PFSK-1 (cell line): ENCODE results near the gene MRTFB.

ENCODE experiments used
- FOXP2 ChIP-seq: optimal IDR thresholded peaks from 2 replicates; pipeline ENCODE3; 2011; ENCODE audit warnings: borderline replicate concordance, control low read depth, inconsistent platforms; ENCODE audit not compliant: insufficient read depth; ENCODE audit errors: extremely low read length, extremely low read depth
- POLR2AphosphoS5 ChIP-seq: IDR thresholded peaks from 2 replicates; pipeline ENCODE4 v1.6.1; 2012; ENCODE audit warnings: low read depth, mild to moderate bottlenecking, control low read depth, low read length, moderate library complexity
- SIN3A ChIP-seq: IDR thresholded peaks from 2 replicates; pipeline ENCODE4 v1.6.1; 2012; ENCODE audit warnings: mild to moderate bottlenecking, low read length, moderate library complexity, borderline replicate concordance; ENCODE audit not compliant: insufficient read depth
- TAF1 ChIP-seq: IDR thresholded peaks from 2 replicates; pipeline ENCODE4 v1.6.1; 2012; ENCODE audit warnings: low read length, control low read depth, borderline replicate concordance; ENCODE audit not compliant: insufficient read depth
- TF ChIP-seq, protein P1 (sequence below), 2 experiments: IDR thresholded peaks; 2 replicates each; pipeline versions ENCODE4 v1.6.1 to v1.8.0; 2011 to 2012; ENCODE audit warnings: low read depth in 2 of 2, low read length in 2 of 2, control low read depth in 1 of 2, inconsistent platforms in 1 of 2, mild to moderate bottlenecking in 1 of 2, moderate library complexity in 1 of 2; ENCODE audit not compliant: insufficient read depth in 1 of 2

MRTFB gene

DNA sequence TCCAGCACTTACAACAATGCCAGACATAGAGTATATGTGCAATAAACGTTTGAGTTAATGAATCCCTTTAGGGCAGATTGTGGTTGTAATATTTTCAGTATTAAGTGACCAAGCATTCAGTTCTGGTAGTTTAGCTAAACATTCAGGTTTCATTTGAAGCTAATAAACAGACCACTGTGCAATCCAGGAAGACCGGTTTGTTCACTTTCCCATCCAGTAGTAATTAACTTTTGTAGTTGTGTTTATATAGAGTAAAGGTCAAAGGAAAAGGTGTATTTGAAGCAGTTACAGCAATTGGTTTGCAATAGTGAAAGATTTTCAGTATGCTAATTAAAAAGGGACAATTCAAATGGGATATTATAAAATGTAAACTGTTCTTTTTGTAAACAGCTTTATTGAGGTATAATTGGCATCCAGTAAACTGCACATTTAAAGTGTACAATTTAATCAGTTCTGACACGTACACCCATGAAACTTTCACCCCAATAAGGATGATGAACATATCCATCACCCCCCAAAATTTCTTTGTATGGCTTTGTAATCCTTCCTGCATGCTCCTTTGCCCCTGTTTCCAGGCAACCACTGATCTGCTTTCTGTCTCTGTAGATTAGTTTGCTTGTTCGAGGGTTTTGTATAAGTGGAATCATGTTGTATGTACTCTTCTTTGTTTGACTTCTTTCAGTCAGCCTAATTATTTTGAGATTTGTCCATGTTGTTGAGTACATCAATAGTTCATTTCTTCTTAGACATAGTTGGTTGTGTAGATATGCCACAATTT, 26.3 kb downstream of the MRTFB start:
- no peak for TF ChIP-seq SIN3A
- no peak for TF ChIP-seq TAF1

DNA sequence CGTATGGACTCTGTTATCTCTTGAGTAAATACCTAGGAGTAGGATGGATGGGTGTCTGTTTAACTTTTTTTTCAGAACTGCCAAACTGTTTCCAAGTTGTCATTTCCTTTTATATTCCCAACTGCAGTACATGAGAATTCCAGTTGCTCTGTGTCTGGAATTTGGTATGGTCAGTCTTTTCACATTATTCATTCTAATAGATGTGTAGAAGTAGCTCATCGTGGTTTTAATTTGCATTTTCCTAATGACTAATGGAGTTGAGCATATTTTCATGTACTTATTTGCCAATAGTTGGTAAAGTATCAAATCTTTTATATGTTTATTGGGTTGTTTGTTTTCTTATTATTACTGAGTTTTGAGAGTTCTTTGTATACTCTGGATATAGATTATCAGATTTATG, 27.0 kb downstream of the MRTFB start:
- no peak for TF ChIP-seq SIN3A
- TF ChIP-seq, protein P1, sequence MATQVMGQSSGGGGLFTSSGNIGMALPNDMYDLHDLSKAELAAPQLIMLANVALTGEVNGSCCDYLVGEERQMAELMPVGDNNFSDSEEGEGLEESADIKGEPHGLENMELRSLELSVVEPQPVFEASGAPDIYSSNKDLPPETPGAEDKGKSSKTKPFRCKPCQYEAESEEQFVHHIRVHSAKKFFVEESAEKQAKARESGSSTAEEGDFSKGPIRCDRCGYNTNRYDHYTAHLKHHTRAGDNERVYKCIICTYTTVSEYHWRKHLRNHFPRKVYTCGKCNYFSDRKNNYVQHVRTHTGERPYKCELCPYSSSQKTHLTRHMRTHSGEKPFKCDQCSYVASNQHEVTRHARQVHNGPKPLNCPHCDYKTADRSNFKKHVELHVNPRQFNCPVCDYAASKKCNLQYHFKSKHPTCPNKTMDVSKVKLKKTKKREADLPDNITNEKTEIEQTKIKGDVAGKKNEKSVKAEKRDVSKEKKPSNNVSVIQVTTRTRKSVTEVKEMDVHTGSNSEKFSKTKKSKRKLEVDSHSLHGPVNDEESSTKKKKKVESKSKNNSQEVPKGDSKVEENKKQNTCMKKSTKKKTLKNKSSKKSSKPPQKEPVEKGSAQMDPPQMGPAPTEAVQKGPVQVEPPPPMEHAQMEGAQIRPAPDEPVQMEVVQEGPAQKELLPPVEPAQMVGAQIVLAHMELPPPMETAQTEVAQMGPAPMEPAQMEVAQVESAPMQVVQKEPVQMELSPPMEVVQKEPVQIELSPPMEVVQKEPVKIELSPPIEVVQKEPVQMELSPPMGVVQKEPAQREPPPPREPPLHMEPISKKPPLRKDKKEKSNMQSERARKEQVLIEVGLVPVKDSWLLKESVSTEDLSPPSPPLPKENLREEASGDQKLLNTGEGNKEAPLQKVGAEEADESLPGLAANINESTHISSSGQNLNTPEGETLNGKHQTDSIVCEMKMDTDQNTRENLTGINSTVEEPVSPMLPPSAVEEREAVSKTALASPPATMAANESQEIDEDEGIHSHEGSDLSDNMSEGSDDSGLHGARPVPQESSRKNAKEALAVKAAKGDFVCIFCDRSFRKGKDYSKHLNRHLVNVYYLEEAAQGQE (IDR thresholded peaks at IDR 0.05; ENCODE audit: insufficient read depth in 1 of 2, low read depth in 2 of 2, low read length in 2 of 2) = no peak
- TF ChIP-seq FOXP2 = no peak
- TF ChIP-seq POLR2AphosphoS5 = no peak
- TF ChIP-seq TAF1 = no peak

DNA sequence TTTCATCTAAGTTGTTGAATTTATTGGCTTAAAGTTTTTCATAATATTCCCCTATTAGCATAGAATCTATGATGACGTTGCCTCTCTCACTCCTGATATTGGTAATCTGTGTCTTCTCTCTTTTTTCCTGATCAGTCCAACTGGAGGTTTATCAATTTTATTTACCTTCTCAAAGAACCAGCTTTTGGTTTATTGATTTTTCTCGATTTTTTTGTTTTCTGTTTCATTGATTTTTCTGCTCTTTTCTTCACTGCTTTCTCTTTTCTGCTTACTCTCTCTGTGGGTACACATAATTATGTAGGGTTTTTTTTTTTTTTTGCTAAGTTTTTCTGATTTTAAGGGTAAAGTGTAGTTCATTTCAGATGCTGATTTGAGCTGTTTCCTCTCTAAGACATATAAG, 29.7 kb downstream of the MRTFB start:
- TF ChIP-seq TAF1 (no peak), POLR2AphosphoS5 (no peak), FOXP2 (no peak), SIN3A (no peak)
- TF ChIP-seq, protein P1 (IDR thresholded peaks at IDR 0.05; ENCODE audit: insufficient read depth in 1 of 2, low read depth in 2 of 2, low read length in 2 of 2) = no peak

DNA sequence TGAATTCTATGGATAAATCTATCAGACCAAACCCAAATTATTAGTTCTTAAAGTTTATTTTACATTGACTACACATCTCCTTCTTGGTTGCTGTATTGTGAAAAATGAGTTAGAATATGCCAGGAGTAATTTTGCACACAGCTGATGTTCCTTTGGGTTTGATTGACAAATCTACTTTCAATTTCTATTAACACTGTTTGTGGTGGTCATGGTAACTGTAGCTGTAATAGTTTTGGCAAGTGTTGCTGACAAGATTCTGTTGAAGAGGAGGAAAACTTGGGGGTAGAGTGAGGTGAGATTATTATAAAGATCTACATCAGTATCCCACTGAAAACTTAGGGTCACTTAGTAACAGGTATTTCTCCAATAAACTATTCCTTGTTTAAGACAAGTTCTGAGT, 30.3 kb downstream of the MRTFB start:
- no peak for TF ChIP-seq POLR2AphosphoS5
- TF ChIP-seq, protein P1 (IDR thresholded peaks at IDR 0.05; ENCODE audit: insufficient read depth in 1 of 2, low read depth in 2 of 2, low read length in 2 of 2) = no peak
- no peak for TF ChIP-seq TAF1
- TF ChIP-seq FOXP2 = no peak
- TF ChIP-seq SIN3A = no peak

DNA sequence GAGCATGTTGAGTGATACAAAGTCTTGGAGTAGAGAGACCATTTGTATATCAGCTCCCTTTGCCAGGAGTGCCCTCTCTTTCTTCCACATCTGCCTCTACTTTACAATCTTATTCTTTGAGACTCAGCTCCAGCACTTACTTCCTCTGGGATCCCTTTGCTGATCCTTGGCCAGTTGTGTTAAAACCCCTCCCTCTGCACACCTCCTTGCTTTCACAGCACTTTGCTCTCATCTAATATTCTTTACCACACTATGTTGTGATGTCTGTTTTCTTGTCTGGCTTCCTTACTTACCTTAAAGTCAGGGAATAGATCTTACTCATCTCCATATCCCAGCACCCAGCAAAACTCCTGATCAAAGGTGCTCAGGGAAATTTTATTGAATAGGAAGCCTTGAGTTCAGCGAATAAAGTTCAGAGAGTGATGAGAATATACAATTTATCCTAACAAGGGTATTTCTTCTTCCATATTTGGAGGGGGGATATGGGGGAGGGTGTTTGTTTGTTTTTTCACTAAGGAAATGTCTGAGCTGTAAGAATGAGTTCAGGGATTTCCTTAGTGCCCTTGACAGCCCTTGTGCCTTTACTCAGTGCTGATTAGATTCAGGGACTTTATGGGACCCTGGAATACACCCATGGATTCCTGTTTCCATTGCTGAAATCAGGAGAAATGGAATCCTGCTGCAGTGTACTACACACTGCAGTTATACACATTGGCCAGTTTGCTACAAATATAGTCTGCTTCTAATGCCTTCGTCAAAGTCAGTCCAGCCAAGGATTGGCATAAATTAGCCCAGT, 32.0 kb downstream of the MRTFB start:
- TF ChIP-seq POLR2AphosphoS5 (no peak), TAF1 (no peak), FOXP2 (no peak), SIN3A (no peak)
- TF ChIP-seq, protein P1 (IDR thresholded peaks at IDR 0.05; ENCODE audit: insufficient read depth in 1 of 2, low read depth in 2 of 2, low read length in 2 of 2) = no peak
